PC-3 (cell line): ENCODE data around the gene SNF8.

Source experiments
- EZH2phosphoT487 ChIP-seq: fragments of 300-600 bp; sonication (generic); IDR thresholded peaks from 2 replicates; pipeline ENCODE4 v1.6.1; 2018; ENCODE audit warnings: mild to moderate bottlenecking, antibody characterized with exemption, low read length, borderline replicate concordance
- TF ChIP-seq, protein P1 (sequence below): fragments of 300-600 bp; sonication (generic); conservative IDR thresholded peaks from 2 replicates; pipeline ENCODE4 v1.5.1; 2017; ENCODE audit warnings: antibody characterized with exemption, low read depth, mild to moderate bottlenecking, low read length

DNA sequence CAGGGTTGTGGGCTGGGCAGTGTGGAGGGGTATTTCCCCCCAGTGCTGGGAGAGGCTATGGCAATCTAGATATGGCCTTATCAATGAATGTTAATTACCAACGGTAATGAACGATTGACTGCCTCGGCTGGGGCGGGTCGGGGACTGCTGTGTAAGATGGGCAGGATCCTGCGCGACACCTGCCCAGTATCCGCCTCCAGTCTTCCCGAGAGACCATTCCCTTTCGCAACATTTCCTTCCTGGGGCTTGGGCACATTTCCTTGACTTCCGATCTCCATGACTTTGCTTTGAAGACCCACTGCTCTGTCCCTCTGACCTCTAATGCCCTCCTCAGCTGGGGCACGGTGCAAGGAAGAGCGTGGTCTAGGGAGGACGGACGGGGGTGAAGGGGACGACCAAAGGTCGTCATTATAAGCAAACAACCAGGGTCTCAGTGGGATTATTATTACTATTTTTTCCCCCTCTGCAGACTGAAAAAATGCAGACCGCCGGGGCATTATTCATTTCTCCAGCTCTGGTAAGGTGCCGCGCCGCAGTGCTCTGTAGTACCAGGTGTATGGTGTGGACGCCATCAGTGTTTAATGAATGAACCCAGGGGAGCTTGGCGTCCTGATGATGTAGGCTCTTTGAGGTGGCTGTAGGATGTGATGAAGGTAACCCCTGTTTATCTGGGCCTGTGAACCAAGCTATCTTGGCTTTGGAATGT is 51.5 kb downstream of the SNF8 start:
- TF ChIP-seq EZH2phosphoT487, result no peak
- TF ChIP-seq, protein P1, sequence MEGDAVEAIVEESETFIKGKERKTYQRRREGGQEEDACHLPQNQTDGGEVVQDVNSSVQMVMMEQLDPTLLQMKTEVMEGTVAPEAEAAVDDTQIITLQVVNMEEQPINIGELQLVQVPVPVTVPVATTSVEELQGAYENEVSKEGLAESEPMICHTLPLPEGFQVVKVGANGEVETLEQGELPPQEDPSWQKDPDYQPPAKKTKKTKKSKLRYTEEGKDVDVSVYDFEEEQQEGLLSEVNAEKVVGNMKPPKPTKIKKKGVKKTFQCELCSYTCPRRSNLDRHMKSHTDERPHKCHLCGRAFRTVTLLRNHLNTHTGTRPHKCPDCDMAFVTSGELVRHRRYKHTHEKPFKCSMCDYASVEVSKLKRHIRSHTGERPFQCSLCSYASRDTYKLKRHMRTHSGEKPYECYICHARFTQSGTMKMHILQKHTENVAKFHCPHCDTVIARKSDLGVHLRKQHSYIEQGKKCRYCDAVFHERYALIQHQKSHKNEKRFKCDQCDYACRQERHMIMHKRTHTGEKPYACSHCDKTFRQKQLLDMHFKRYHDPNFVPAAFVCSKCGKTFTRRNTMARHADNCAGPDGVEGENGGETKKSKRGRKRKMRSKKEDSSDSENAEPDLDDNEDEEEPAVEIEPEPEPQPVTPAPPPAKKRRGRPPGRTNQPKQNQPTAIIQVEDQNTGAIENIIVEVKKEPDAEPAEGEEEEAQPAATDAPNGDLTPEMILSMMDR, result no peak
